LoVo (cell line): ENCODE data around the gene SCAF8.
"Not testable (repeated sequence)": the region's sequence is repeated elsewhere in the genome, so short reads cannot be mapped to it uniquely, and the experiment has no call there.

Experiments used
- DNase-seq: peaks from one replicate; pipeline ENCODE4 v3.0.0-alpha.2; 2016; ENCODE audit warnings: low spot score

SCAF8 gene

GRCh38 chr6:154785075-154785474 lies 51.9 kb downstream of the SCAF8 start:
- no peak for DNase-seq

GRCh38 chr6:154786144-154786868 lies 53.1 kb downstream of the SCAF8 start:
- DNase-seq, result no peak

- DNase-seq, result no peak
Observed at GRCh38 chr6:154791556-154792317, 58.5 kb downstream of the SCAF8 start.

GRCh38 chr6:154792325-154792724 lies 59.1 kb downstream of the SCAF8 start:
- DNase-seq, result no peak

GRCh38 chr6:154792761-154793160 lies 59.5 kb downstream of the SCAF8 start:
- no peak for DNase-seq

GRCh38 chr6:154796484-154796883 lies 63.3 kb downstream of the SCAF8 start:
- DNase-seq, result no peak

- DNase-seq, result no peak
Observed at GRCh38 chr6:154797857-154798256, 64.6 kb downstream of the SCAF8 start.

- no peak for DNase-seq
Observed at GRCh38 chr6:154800338-154800737, 67.1 kb downstream of the SCAF8 start.

- no peak for DNase-seq
Observed at GRCh38 chr6:154805288-154805911, 72.2 kb downstream of the SCAF8 start.

- no peak for DNase-seq
Observed at GRCh38 chr6:154806804-154807203, 73.6 kb downstream of the SCAF8 start.

GRCh38 chr6:154811663-154812062 lies 78.4 kb downstream of the SCAF8 start:
- not testable (repeated sequence) for DNase-seq

- no peak for DNase-seq
Observed at GRCh38 chr6:154814063-154814462, 80.8 kb downstream of the SCAF8 start.

- no peak for DNase-seq
Observed at GRCh38 chr6:154815938-154816820, 83.0 kb downstream of the SCAF8 start.

- no peak for DNase-seq
Observed at GRCh38 chr6:154821099-154821498, 87.9 kb downstream of the SCAF8 start.

- no peak for DNase-seq
Observed at GRCh38 chr6:154821638-154822037, 88.4 kb downstream of the SCAF8 start.

GRCh38 chr6:154822947-154823558 lies 89.8 kb downstream of the SCAF8 start:
- DNase-seq, result no peak

GRCh38 chr6:154824076-154824475 lies 90.9 kb downstream of the SCAF8 start:
- DNase-seq, result no peak

- no peak for DNase-seq
Observed at GRCh38 chr6:154829970-154830369, 96.8 kb downstream of the SCAF8 start.

- DNase-seq, result no peak
Observed at GRCh38 chr6:154830771-154831170, 97.6 kb downstream of the SCAF8 start.

- no peak for DNase-seq
Observed at GRCh38 chr6:154835307-154835706, 102.1 kb downstream of the SCAF8 start.

GRCh38 chr6:154839546-154839945 lies 106.3 kb downstream of the SCAF8 start:
- no peak for DNase-seq

- no peak for DNase-seq
Observed at GRCh38 chr6:154840363-154840762, 107.1 kb downstream of the SCAF8 start.
